ENCODE data around the gene RIMKLA. TPM values are rescaled to one million over a fixed set of nuclear protein-coding genes. Genes with fewer than 3 reads are reported as not detected.

The RIMKLA gene
- polyA plus RNA-seq, 1 experiment, result not detected

DNA sequence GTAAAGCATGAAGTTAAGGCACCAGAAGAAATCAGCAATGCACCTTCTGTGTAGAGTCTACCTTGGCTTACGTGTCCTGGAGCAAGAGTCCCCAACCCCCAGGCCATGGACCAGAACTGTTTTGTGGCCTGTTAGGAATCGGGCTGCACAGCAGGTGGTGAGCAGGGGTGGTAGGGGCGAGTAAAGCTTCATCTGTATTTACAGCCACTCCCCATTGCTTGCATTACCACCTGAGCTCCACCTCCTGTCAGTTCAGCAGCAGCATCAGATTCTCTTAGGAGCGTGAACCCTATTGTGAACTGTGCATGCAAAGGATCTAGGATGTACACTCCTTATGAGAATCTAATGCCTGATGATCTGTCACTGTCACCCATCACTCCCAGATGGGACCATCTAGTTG is 53.7 kb downstream of the RIMKLA start:
- Histone ChIP-seq H3K27ac (ENCODE audit: low read depth, low read length) (no peak overlapping the region), H3K4me3 (ENCODE audit: low read depth, low read length) (no peak overlapping the region), H3K27me3 (ENCODE audit: control insufficient read depth, insufficient read depth, low read length) (peaks cover 10% of the 10 kb centered on the region), H3K9me3 (ENCODE audit: control insufficient read depth, insufficient read depth, low read length) (no peaks in the 10 kb centered on the region)
- ChIA-PET POLR2A (no interaction called here), CTCF (no interaction called here)
- TF ChIP-seq, protein P1, sequence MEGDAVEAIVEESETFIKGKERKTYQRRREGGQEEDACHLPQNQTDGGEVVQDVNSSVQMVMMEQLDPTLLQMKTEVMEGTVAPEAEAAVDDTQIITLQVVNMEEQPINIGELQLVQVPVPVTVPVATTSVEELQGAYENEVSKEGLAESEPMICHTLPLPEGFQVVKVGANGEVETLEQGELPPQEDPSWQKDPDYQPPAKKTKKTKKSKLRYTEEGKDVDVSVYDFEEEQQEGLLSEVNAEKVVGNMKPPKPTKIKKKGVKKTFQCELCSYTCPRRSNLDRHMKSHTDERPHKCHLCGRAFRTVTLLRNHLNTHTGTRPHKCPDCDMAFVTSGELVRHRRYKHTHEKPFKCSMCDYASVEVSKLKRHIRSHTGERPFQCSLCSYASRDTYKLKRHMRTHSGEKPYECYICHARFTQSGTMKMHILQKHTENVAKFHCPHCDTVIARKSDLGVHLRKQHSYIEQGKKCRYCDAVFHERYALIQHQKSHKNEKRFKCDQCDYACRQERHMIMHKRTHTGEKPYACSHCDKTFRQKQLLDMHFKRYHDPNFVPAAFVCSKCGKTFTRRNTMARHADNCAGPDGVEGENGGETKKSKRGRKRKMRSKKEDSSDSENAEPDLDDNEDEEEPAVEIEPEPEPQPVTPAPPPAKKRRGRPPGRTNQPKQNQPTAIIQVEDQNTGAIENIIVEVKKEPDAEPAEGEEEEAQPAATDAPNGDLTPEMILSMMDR (IDR thresholded peaks at IDR 0.05; ENCODE audit: low read depth, low read length), result no peak
- no peak for DNase-seq (ENCODE audit: low read depth, low spot score)

- no peak overlapping the region for H3K4me3 ChIP-seq (ENCODE audit: low read depth, low read length)
- H3K27ac ChIP-seq (ENCODE audit: low read depth, low read length), result no peak overlapping the region
- peak; percentile 7 for DNase-seq (ENCODE audit: low read depth, low spot score)
- ChIA-PET CTCF (no interaction called here), POLR2A (no interaction called here)
- TF ChIP-seq, protein P1 (IDR thresholded peaks at IDR 0.05; ENCODE audit: low read depth, low read length), result no peak
- H3K27me3 ChIP-seq (ENCODE audit: control insufficient read depth, insufficient read depth, low read length), result peaks cover 5% of the 10 kb centered on the region
- H3K9me3 ChIP-seq (ENCODE audit: control insufficient read depth, insufficient read depth, low read length), result no peaks in the 10 kb centered on the region
Measured at GRCh38 chr1:42439940-42440339, 59.3 kb downstream of the RIMKLA start.

DNA sequence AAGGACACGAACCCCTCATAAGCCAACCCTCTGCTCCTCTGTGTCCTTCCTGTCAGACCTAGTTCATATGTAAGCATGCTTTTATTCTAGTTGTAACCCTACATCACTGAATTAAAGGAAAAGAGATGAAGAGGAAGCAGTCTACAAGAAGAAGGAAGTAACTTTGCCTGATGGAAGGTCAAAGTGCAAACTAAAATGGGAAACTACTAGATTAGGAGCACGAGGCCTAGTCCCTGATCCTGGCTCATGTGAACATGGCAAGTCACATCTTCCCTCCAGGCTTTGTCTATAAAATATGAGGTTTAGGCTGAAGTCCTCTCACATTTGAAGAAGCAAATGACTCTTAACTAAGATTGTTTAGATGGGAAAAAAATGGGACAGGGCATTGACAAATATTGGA is 62.1 kb downstream of the RIMKLA start:
- Histone ChIP-seq H3K4me3 (ENCODE audit: low read depth, low read length) (no peak overlapping the region), H3K27me3 (ENCODE audit: control insufficient read depth, insufficient read depth, low read length) (peaks cover under 1% of the 10 kb centered on the region), H3K27ac (ENCODE audit: low read depth, low read length) (no peak overlapping the region), H3K9me3 (ENCODE audit: control insufficient read depth, insufficient read depth, low read length) (no peaks in the 10 kb centered on the region)
- CTCF ChIA-PET, result no interaction called here
- POLR2A ChIA-PET, result no interaction called here
- no peak for DNase-seq (ENCODE audit: low read depth, low spot score)
- TF ChIP-seq, protein P1 (IDR thresholded peaks at IDR 0.05; ENCODE audit: low read depth, low read length), result no peak

- H3K27me3 ChIP-seq (ENCODE audit: control insufficient read depth, insufficient read depth, low read length), result peaks cover 11% of the 10 kb centered on the region
- TF ChIP-seq, protein P1 (IDR thresholded peaks at IDR 0.05; ENCODE audit: low read depth, low read length), result no peak
- DNase-seq (ENCODE audit: low read depth, low spot score), result no peak
- H3K9me3 ChIP-seq (ENCODE audit: control insufficient read depth, insufficient read depth, low read length), result no peaks in the 10 kb centered on the region
- CTCF ChIA-PET, result no interaction called here
- H3K4me3 ChIP-seq (ENCODE audit: low read depth, low read length), result no peak overlapping the region
- no peak overlapping the region for H3K27ac ChIP-seq (ENCODE audit: low read depth, low read length)
- POLR2A ChIA-PET, result no interaction called here
Measured at GRCh38 chr1:42449256-42449655, 68.7 kb downstream of the RIMKLA start.

DNA sequence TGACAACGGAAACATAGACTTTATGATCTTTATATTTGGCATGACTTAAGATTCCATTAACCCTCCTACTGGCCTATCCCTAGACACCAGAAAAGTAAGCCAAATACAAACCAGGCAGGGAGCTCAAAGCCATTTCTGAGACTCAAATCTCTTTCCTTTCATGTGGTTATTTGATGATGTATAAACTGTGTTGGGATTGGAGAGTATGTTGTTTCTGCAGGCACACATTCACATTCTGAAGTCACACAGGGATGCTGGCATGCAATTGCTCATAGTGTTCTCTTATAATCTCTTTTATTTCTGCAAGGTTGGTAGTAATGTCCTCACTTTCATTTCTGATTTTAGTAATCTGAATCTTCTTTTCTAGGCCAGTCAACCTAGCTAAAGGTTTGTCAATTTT is 69.5 kb downstream of the RIMKLA start:
- TF ChIP-seq, protein P1 (IDR thresholded peaks at IDR 0.05; ENCODE audit: low read depth, low read length), result no peak
- POLR2A ChIA-PET, result no interaction called here
- CTCF ChIA-PET, result interaction anchor here (0.6 kb wide), 1 partner anchor 522 kb away, joined by 4 read pairs; no protein-coding TSS in a partner anchor
- DNase-seq (ENCODE audit: low read depth, low spot score), result no peak
- Histone ChIP-seq H3K4me3 (ENCODE audit: low read depth, low read length) (no peak overlapping the region), H3K27ac (ENCODE audit: low read depth, low read length) (no peak overlapping the region), H3K9me3 (ENCODE audit: control insufficient read depth, insufficient read depth, low read length) (peaks cover under 1% of the 10 kb centered on the region; the same call in 1 of the 2 replicates), H3K27me3 (ENCODE audit: control insufficient read depth, insufficient read depth, low read length) (peaks cover 11% of the 10 kb centered on the region)
